GM21528 (cell line): ENCODE results near the gene AP3B1.
"Not testable (repeated sequence)": the region's sequence is repeated elsewhere in the genome, so short reads cannot be mapped to it uniquely, and the experiment has no call there.

Experiments used
- ATAC-seq: cut with Tn5 transposase; IDR thresholded peaks from one replicate; pipeline ENCODE4 v1.9.1; 2021; ENCODE audit warnings: mild to moderate bottlenecking, moderate library complexity; ENCODE audit not compliant: unreplicated experiment, low FRiP score

AP3B1 gene

DNA sequence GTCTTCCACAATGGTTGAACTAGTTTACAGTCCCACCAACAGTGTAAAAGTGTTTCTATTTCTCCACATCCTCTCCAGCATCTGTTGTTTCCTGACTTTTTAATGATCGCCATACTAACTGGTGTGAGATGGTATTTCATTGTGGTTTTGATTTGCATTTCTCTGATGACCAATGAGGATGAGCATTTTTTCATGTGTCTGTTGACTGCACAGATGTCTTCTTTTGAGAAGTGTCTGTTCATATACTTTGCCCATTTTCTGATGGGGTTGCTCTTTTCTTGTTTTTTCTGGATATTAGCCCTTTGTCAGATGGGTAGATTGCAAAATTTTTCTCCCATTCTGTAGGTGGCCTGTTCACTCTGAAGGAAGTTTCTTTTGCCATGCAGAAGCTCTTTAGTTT is 124.2 kb downstream of the AP3B1 start:
- ATAC-seq: not testable (repeated sequence)

DNA sequence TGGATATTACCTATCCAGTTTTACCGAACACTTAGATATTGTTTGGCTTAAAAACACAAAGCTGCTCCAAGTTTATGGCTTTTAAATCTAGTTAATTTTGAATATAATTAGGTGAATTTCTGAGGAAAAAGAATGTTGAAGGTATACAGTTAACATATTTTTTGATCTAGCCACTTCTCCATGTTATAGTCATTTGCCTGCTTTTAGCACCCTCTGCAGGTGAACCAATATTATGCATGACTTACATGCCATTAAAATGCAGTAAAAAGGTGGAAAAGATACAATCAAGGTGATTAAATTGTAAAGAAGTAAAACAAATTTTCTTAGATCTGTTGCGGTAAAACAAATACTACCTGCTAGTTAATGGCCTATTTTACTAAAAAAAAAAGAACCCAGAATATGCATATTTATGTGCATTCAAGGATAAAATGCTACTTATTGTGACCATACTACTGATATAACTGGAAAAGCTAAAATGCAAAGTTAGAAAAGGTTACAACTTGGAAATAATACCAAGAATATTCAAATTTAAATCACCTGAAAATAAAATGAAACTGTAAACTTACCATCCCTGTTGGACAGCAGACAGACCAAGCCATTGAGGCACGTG is 132.1 kb downstream of the AP3B1 start:
- ATAC-seq: no peak

DNA sequence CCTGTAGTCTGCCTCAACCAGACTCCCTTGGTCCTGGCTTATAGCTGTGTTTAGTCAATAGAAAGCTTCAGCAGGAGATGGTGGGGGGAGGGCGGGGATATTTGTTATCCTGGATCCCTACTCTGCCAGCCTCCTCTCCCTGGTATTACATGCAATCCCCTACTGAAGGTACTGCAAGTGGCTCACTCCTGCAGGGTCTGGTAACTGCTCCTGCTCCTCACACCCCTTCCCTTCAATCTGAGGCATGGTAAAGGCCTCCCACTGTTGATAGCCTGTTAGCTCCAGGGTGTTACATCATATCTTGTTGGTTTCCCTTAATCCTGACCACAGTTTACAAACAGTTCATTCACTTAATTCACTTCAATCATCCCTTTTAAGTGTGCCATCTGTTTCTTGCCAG is 137.5 kb downstream of the AP3B1 start:
- ATAC-seq: no peak

DNA sequence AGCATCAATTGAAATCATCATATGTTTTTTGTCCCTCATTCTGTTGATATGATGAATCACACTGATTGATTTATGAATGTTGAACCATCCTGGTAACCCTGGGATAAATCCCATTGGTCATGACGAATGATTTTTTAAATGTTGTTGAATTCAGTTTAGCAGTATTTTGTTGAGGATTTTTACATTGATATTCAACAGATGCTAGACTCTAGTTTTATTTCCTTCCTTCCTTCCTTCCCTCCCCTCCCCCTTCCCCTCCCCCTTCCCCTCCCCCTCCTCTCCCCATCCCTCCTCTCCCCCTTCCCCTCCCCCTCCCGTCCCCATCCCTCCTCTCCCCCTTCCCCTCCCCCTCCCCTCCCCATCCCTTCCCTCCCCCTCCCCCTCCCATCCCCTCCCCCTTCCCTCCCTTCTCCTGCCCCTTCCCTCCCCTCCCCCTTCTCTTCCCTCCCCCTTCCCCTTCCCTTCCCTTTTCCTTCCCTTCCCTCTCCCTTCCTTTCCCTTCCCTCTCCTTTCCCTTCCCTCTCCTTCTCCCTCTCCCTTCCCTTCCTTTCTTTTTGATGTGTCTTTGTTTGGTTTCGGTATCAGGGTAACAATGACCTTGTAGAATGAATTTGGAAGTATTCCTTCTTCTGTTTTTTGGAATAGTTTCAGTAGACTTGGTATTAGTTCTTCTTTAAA is 142.8 kb downstream of the AP3B1 start:
- ATAC-seq: no peak

DNA sequence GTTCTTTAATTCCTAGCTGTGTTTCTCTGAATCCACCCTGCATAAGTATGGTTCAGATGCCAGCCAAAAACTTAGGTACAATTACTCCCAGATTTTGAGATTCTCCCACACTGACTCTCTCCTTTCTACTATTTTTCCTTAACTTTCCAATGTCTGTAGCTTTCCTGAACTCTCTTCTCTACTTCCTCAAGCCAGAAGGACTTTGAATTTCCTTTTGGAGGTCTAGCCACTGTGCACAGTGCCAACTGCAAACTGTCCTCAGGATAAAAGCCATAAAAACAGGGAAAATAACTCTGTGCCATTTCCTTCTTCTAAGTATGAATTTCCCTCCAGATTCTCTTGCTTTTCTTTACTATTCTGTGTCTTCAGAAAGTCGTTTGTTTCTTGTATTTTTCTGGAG is 157.2 kb downstream of the AP3B1 start:
- no peak for ATAC-seq

DNA sequence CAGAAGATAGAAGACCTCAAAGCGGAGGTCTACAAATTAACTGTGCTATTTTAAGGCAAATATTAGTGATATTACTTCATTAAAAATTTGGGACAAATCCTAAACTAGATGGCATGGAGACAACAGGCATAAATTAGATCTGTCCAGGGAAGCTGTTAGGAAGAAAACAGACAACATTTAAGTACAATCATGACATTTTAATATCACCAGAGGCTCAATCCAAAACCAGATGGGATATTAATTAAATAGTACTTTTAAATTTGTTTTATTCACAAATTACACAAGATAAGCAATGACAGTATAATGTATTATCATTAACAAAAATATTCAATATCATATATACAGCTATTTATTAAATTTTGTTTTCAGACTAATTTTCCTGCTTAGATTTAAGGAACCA is 161.1 kb downstream of the AP3B1 start:
- no peak for ATAC-seq

DNA sequence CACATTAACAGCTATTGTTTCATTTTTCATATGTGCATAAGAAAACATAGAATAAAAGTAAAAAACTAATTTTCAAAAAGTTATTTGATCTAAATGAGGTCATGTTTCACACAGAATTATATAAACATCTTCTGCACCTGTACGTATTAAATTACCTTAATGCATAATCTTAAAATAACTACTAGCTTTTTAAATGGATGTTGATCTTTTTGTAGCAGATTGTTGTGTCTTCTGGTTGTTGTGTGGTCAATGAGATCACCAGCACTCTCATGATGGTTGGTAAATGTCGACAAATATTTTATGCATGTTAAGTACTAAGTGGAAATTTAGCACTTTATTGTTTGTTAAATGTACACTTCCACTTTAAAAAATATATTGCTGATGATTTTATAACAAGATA is 162.0 kb downstream of the AP3B1 start:
- ATAC-seq: no peak

DNA sequence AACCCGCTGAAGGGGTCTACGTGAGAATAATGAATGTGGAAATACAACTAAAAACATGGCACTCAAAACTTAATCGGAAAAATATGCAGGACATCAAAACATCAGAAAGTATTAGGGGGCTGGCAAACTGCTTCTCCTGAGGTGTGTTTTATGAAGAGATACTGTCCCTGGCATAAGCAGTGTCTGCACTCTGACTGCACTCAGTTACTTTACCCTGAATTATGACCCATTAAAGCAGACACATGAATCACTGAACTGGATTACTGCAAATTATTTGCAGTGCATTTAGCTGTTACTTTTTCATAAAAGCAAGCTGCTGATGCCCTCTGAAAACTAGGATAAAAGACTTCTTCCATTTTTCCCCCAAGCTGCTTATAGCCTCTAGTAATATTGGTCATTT is 164.9 kb downstream of the AP3B1 start:
- no peak for ATAC-seq

DNA sequence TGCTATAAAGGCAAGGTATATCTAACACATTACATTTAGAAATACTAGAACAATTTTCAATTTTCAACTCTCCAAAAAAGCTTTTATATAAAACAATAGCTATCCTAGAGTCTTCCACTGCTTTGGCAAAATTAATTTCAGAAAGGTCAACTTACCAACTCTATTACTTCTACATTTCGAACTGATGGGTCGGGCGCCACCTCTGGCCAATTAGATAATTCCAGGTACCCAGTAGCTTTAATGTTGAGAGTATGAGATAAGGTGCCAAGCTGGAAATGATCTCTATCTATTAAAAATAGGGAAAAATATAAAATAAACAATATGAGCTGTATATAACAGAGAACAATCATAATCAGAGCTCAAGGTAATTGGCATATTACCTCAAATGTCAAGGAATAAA is 166.6 kb downstream of the AP3B1 start:
- no peak for ATAC-seq

DNA sequence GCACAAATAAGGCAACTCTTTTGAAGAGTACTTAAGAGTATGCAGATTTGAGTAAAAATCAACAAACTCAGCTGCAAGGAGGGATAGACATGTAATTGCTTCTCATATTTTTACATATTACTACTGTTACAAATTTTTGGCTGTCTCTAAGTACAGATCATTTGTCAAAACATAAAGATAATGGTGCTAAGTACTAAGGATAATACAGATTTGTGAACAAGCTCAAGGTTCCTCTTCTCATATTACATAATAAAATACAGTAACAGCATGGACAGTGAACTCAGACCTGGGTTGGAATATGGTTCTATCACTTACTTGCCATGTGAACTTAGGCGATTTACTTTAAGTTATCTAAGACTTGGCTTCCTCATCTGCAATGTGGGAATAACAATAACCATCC is 168.0 kb downstream of the AP3B1 start:
- no peak for ATAC-seq

DNA sequence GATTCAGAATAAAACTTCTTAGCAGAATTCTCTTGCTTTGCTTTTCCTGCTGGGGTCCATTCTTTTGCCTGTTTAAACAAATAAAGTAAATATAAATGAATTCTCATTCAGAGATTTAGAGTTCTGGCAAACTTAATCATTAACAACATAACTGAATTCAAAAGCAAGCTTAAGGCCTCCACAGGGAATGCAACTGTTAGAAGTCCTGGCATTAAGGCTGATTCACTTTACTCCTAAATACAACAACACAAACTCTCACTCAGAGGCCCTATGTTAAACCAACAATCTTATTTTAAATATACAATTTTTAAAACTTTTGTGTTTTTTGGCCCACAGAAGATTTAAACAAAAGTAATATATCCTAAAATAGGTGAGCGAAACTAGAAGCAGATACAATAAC is 178.3 kb downstream of the AP3B1 start:
- no peak for ATAC-seq

DNA sequence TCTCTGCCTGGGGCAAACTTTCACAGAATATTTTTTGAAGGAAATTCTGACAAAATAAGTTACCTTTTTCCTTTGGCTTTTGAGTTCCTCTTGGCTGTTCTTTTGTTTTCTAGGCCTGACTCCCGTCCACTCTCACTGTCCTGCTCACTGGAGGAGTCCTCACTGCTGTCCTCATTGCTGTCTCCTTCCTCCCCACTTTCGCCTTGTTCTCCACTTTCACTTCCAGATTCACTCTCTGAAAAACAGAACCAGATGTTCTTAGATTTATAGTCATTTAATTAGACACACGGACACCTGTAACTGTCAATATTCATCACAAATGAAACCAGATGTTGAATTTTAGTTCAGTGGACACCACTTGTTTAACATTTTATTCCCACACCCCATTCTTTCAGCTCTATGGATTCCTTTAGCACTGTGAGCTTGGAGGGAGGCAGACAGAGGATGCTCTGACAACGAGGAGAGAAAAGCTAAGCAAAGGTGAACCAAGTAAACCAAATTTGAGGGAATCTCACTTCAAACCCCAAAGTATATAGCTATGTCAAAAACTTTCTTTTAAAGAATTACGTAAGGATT is 180.7 kb downstream of the AP3B1 start:
- ATAC-seq: no peak

DNA sequence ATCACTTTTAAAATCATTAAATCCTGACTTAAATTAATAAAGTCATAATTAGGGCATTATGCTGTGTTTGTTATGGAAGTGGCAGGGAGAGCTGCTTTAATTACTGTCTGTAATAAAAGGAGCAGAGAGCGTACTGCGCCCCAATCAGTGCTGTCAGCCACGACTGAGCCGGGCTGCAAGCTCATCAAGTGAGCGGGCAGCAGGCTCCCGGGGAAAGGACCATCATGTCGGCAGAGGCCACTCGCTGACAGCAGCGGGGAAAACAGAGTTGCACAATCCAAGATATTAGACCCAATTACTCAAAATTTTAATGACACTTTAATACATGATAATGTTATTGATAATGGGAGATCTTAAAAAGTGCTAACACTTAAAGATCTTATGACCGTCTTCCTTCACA is 181.6 kb downstream of the AP3B1 start:
- no peak for ATAC-seq

DNA sequence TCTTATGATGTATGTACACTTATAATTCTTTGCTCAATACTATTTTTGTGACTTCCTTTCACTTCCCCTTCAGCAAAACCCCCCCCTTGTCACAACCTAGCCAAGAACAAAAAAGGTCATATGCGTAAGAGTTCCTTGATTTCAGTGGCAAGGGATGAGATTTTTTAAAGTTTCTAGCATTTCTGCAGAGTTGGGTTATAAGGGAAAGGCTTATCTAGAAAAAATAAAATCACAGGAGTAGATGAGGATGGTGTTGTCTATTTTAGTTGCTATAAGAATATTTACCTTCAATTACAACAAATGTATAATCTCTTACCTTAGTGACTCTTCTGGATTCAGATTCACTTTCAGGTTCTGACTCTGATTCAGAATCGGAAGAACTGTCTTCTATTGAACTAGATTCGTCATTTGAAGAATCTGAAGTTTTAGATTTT is 184.6 kb downstream of the AP3B1 start:
- ATAC-seq: peak; percentile 52

DNA sequence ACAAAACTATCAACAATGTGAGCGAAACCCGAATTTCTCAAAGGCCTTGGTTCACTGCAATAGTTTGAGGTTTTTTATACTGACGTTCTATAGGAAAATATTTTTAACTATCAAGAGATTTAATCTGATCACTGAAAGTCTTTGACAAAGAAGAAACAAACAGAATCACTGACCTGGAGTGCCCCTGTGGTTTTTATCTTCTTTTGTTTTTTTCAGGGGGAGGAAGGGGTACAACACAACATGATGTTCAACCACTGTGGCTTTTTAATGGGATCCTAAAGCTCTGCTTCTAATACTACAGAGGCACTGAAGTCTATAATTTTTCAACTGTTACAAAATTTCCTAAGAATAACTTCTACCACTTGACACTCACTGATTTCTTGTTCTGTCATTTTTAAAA is 185.9 kb downstream of the AP3B1 start:
- ATAC-seq: no peak

DNA sequence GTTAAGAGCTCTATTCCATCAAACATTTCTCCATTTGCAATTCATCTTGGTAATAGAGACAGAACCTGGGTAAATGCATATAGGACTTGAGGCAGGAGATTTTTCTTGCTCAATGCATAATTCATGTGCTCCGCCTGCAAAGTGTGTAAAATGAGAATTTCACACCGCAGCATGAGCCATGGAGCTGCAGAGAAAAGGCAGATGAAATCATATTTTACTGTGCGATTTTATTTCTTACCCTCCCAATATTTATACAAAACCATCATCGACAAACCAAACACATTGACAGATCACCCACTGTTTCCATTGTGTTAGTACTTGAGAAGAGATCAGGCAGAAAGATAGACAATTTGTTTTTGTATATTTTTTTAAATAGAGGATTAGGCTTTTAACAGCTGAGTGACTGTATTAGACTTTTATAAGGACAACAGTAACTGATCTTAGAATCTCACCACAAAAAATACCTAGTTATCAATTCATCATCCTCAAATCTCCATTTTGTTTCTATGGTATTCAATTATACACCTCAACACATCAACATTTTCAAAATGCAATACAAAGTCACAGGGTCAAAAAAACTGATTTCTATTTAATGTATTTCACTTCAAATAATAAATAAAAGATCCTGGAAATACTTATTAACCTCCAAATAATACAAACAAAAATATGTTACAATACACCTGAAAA is 191.1 kb downstream of the AP3B1 start:
- no peak for ATAC-seq

DNA sequence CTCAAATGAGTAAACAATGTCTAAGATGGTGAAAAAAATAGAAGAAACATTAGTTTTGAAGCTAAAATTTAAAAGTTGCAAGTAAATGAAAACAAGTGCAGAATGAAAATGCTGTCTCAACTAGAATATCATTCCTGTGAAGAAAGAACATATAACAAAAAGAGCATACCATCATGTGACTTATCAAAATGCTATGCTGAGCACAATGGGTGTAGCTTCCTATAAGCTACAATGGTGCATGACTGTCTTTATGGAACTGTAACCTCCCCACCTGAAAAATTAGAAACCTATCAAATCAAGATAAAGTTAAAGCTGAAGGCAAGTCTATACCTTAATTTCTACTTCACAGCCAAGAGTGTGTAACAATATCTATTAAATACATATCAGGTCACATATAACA is 192.0 kb downstream of the AP3B1 start:
- ATAC-seq: no peak

DNA sequence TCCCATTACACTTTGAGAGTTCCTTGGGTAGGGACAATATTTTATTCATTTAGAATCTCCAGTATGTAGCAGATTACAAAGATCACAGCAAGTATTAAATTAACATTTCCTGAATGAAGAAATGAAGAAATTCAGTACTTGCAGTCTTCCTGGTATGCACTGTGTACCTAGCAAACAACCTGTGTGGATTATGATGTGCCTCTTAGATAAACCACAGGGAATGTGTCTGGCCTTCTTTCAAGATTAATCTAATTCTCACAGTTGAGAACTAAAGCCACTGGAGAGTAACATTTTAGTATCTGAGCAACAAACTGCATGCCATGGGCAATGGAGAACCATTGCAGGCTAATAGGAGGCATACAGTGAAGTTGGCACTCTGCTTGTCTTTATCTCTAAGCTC is 199.4 kb downstream of the AP3B1 start:
- ATAC-seq: no peak

DNA sequence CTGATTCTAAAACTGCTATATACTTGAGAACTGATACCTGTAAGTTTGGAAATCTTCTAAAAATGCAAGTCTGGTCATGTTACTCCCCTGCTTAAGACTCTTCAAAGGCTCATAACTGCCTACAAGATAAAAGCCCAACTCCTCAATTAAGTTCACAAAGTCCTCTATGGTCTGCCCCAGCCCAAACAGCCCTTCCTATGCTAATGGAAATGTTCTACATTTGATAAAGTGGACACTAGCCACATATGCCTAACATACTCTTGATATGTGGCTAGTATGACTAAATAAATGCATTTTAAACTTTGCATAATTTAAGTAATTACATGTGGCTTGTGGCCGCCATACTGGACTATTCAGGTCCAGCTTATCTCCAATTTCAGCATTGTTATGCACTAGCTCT is 204.5 kb downstream of the AP3B1 start:
- no peak for ATAC-seq

DNA sequence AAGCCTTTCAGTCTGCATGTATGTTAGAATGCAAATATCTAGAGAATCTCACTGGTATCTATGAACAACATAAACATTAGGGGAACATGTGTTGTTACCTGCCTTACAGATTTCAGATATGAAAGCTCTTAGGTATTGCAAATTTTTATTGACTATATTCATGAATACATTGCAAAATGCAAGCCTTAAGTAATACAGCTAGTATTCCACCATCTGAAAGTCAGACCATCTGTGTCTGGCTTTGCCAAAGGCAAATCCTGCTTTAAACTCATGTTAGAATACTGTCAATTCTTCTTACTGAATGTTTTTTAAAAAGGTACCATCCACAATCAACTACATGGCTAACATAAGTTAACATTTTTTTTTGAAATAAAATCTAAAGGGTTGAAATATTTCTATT is 215.6 kb downstream of the AP3B1 start:
- no peak for ATAC-seq

DNA sequence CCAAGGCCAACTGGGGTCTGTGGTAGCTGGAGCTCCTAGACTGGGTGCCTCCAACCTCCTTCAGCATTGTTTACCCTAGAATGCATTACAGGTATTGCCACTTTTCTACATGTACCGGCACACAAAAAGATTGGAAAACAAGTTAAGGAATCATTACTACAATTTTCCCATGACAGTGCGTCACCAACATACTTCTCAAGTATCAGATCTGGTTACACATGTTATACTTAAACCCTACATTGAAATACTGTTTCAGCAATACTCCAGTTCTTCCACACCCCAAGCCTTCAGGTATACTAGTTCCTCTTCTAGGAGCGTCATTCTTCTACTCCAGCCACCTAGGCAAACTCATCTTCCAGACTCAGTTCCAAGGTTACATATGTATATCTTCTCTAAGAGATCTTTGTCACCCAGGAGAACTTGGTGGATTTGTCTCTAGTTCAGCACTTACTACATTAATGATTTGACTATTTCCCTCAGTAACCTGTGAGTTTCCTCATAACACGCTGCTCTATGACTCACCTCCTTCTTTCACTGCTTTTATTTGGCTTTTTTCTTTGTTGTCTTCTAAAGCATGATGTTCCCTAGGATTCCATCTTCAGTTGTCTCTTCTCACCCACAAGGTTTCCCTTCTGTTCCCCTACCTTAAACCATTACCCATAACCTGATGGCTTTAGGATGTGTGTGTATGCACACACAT is 217.0 kb downstream of the AP3B1 start:
- ATAC-seq: no peak
